ENCODE measurements around the gene SLC13A3.

SLC13A3 gene

DNA sequence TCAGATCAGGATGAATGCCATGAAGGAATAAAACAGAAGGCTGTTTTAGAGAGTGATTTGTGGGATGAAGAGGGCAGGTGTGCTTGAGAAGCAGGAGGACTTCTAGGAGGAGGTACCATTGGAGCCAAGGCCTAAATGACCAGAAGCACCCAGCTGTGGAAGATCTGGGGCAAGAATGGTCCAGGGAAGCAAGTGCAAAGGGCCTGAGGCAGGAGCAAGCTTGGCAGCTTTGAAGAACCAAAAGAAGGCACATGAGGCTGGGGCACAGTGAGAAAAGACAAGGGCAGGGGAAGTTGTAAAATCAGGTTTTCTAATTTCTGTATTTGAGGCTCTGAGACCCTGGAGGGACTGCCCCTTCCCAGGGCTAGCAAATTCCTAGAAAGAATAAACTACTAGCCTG, 9.8 kb downstream of the SLC13A3 start:
- H3K9me3 ChIP-seq (replicated peaks in 1 of 2; ENCODE audit: control insufficient read depth in 2 of 2, insufficient read depth in 1 of 2, low read depth in 1 of 2, low read length in 2 of 2) = no peaks in the 10 kb centered on the region
- peaks cover 9% of the 10 kb centered on the region in 2 donors for H3K4me1 ChIP-seq (ENCODE audit: control insufficient read depth in 2 of 2, insufficient read depth in 1 of 2, low read depth in 1 of 2, low read length in 2 of 2)
- H3K79me1 ChIP-seq (ENCODE audit: low read depth, low read length) = no peaks in the 10 kb centered on the region
- H2BK12ac ChIP-seq (ENCODE audit: low read length) = no peak overlapping the region
- no peak overlapping the region for H3K4me3 ChIP-seq (ENCODE audit: low read length in 2 of 2)
- H2BK5ac ChIP-seq (ENCODE audit: low read length) = no peak overlapping the region
- no peak overlapping the region for H4K91ac ChIP-seq (ENCODE audit: low read depth, low read length, poor library complexity)
- no peak overlapping the region for H3K18ac ChIP-seq (ENCODE audit: low read length)
- no peaks in the 10 kb centered on the region for H3K36me3 ChIP-seq (replicated peaks in 1 of 2; ENCODE audit: control insufficient read depth in 2 of 2, insufficient read depth in 2 of 2, low read length in 2 of 2)
- no peak overlapping the region for H3K27ac ChIP-seq (replicated peaks; ENCODE audit: low read length)
- no peak overlapping the region for H3K14ac ChIP-seq (ENCODE audit: low read length)
- no peak overlapping the region for H2BK120ac ChIP-seq (ENCODE audit: low read depth, low read length)
- H3K23ac ChIP-seq (ENCODE audit: low read depth, low read length, poor library complexity) = no peak overlapping the region
- H3K9ac ChIP-seq (ENCODE audit: low read depth, low read length, poor library complexity) = no peak overlapping the region
- H2AFZ ChIP-seq (ENCODE audit: low read length) = no peak overlapping the region
- DNase-seq (ENCODE audit: low spot score) = no peak
- no peak overlapping the region for H4K8ac ChIP-seq (ENCODE audit: low read depth, low read length)
- H2AK5ac ChIP-seq (ENCODE audit: low read depth, low read length) = no peak overlapping the region
- no peak overlapping the region for H3K4ac ChIP-seq (ENCODE audit: low read length)
- no peak overlapping the region for H2BK15ac ChIP-seq (ENCODE audit: low read length)
- H3K4me2 ChIP-seq (ENCODE audit: insufficient read depth, low read length, poor library complexity, severe bottlenecking) = no peak overlapping the region
- H3K27me3 ChIP-seq (ENCODE audit: control insufficient read depth in 3 of 3, insufficient read depth in 3 of 3, low read depth in 1 of 3, low read length in 3 of 3) = no peaks in the 10 kb centered on the region

DNA sequence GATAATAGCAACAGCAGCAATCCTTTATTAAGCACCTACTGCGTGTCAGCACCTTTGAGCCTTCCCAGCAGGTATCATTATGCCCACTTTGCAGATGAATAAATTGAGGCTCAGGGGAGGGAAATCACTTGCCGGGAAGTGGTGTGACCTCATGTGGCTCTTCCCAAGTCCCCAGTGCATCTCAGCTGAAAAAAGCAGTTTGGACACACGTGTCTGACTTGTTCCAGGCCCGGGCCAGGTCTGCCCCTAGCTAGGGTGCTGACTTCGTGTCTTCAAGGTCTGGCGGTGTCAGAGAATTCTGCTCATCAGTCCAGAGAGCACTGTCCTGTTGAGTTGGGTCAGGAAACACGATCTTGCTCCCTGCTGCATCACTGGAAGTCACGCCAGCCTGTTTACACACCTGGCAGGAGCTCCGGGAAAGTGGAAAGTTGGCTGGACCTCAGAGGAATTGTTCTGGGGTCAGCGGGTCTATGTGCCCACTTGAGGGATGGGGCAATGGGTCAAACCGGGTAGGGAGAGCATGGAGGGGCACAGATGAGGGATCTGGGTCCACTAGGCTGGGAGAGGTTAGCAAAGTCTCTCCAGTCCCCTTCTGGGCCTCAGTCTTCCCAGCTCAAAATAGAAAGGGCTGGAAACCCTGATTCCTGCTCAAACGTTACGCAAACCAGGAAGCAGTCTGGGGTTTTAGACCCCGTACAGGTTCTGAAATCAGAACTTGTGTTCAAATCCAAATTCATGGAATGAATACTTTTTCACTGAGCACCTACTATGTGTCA, 10.5 kb downstream of the SLC13A3 start:
- H3K4ac ChIP-seq (ENCODE audit: low read length) = no peak overlapping the region
- H3K36me3 ChIP-seq (replicated peaks in 1 of 2; ENCODE audit: control insufficient read depth in 2 of 2, insufficient read depth in 2 of 2, low read length in 2 of 2) = no peaks in the 10 kb centered on the region
- H3K27ac ChIP-seq (replicated peaks; ENCODE audit: low read length) = no peak overlapping the region
- H2AFZ ChIP-seq (ENCODE audit: low read length) = no peak overlapping the region
- no peak overlapping the region for H3K4me2 ChIP-seq (ENCODE audit: insufficient read depth, low read length, poor library complexity, severe bottlenecking)
- H2BK120ac ChIP-seq (ENCODE audit: low read depth, low read length) = no peak overlapping the region
- H3K27me3 ChIP-seq (ENCODE audit: control insufficient read depth in 3 of 3, insufficient read depth in 3 of 3, low read depth in 1 of 3, low read length in 3 of 3) = no peaks in the 10 kb centered on the region
- H2AK5ac ChIP-seq (ENCODE audit: low read depth, low read length) = no peak overlapping the region
- H4K91ac ChIP-seq (ENCODE audit: low read depth, low read length, poor library complexity) = no peak overlapping the region
- H3K9ac ChIP-seq (ENCODE audit: low read depth, low read length, poor library complexity) = no peak overlapping the region
- H2BK15ac ChIP-seq (ENCODE audit: low read length) = no peak overlapping the region
- H3K14ac ChIP-seq (ENCODE audit: low read length) = no peak overlapping the region
- H3K4me1 ChIP-seq (ENCODE audit: control insufficient read depth in 2 of 2, insufficient read depth in 1 of 2, low read depth in 1 of 2, low read length in 2 of 2) = peaks cover 9 to 12% of the 10 kb centered on the region in 2 donors
- DNase-seq (ENCODE audit: low spot score) = no peak
- no peak overlapping the region for H4K8ac ChIP-seq (ENCODE audit: low read depth, low read length)
- no peak overlapping the region for H3K18ac ChIP-seq (ENCODE audit: low read length)
- no peaks in the 10 kb centered on the region for H3K9me3 ChIP-seq (replicated peaks in 1 of 2; ENCODE audit: control insufficient read depth in 2 of 2, insufficient read depth in 1 of 2, low read depth in 1 of 2, low read length in 2 of 2)
- H2BK12ac ChIP-seq (ENCODE audit: low read length) = no peak overlapping the region
- no peaks in the 10 kb centered on the region for H3K79me1 ChIP-seq (ENCODE audit: low read depth, low read length)
- H3K4me3 ChIP-seq (ENCODE audit: low read length in 2 of 2) = no peak overlapping the region
- H2BK5ac ChIP-seq (ENCODE audit: low read length) = no peak overlapping the region
- WGBS, 2 donors (ENCODE audit: extremely low coverage in 2 of 2, insufficient read length in 2 of 2, insufficient replicate concordance in 1 of 2) = no CpG with 5 or more reads among the region's 14 CpGs
- no peak overlapping the region for H3K23ac ChIP-seq (ENCODE audit: low read depth, low read length, poor library complexity)

DNA sequence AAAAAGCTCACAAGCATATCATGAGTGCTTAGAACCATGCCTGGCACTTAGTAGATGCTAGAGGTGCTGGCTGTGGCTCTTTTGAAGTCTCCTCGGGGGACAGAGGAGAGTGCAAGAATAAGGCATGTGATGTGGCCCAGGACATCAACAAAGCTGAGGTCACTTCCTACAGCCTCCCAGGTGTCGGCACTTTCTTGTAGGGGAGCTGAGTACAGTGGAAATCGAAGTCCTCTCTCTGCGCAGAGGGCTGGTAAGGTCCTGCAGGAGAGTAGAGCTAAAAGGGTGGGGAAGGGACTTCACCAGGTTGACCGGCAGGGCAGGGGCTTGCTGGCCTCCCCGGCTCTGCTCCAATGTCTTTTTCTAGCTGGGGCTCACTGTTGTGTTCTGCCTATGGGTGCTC, 11.2 kb downstream of the SLC13A3 start:
- Histone ChIP-seq H3K36me3 (replicated peaks in 1 of 2; ENCODE audit: control insufficient read depth in 2 of 2, insufficient read depth in 2 of 2, low read length in 2 of 2) (no peaks in the 10 kb centered on the region), H3K23ac (ENCODE audit: low read depth, low read length, poor library complexity) (no peak overlapping the region), H3K27me3 (ENCODE audit: control insufficient read depth in 3 of 3, insufficient read depth in 3 of 3, low read depth in 1 of 3, low read length in 3 of 3) (no peaks in the 10 kb centered on the region), H3K18ac (ENCODE audit: low read length) (no peak overlapping the region), H3K27ac (replicated peaks; ENCODE audit: low read length) (no peak overlapping the region), H4K8ac (ENCODE audit: low read depth, low read length) (no peak overlapping the region), H2AK5ac (ENCODE audit: low read depth, low read length) (no peak overlapping the region), H2AFZ (ENCODE audit: low read length) (no peak overlapping the region), H3K4me2 (ENCODE audit: insufficient read depth, low read length, poor library complexity, severe bottlenecking) (no peak overlapping the region), H2BK5ac (ENCODE audit: low read length) (no peak overlapping the region), H2BK120ac (ENCODE audit: low read depth, low read length) (no peak overlapping the region), H3K9me3 (replicated peaks in 1 of 2; ENCODE audit: control insufficient read depth in 2 of 2, insufficient read depth in 1 of 2, low read depth in 1 of 2, low read length in 2 of 2) (no peaks in the 10 kb centered on the region), H3K9ac (ENCODE audit: low read depth, low read length, poor library complexity) (no peak overlapping the region), H2BK12ac (ENCODE audit: low read length) (no peak overlapping the region), H2BK15ac (ENCODE audit: low read length) (no peak overlapping the region), H3K4ac (ENCODE audit: low read length) (no peak overlapping the region), H3K14ac (ENCODE audit: low read length) (no peak overlapping the region), H3K4me3 (ENCODE audit: low read length in 2 of 2) (no peak overlapping the region), H4K91ac (ENCODE audit: low read depth, low read length, poor library complexity) (no peak overlapping the region), H3K79me1 (ENCODE audit: low read depth, low read length) (no peaks in the 10 kb centered on the region), H3K4me1 (ENCODE audit: control insufficient read depth in 2 of 2, insufficient read depth in 1 of 2, low read depth in 1 of 2, low read length in 2 of 2) (peaks cover 9 to 17% of the 10 kb centered on the region in 2 donors)
- WGBS, 2 donors (ENCODE audit: extremely low coverage in 2 of 2, insufficient read length in 2 of 2, insufficient replicate concordance in 1 of 2) = no CpG with 5 or more reads among the region's 6 CpGs
- no peak for DNase-seq (ENCODE audit: low spot score)

DNA sequence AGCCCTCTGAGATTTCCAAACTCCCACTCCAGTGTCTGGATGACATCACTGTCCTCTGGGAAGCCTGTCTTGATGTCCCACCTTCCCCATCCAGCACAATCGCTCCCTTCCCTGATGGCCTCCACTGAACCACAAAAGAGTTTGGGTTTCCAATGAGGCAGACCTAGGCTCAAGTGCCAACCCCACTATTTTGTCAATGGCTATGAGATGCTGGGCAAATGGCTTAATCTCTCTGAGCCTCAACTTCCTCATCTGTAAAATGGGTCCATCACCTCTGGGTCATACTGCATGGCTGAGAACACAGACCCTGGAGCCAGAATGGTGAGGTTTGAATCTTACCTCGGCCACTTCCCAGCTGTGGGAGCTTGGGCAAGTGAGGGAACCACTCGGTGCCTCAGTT, 11.7 kb downstream of the SLC13A3 start:
- H3K23ac ChIP-seq (ENCODE audit: low read depth, low read length, poor library complexity) = no peak overlapping the region
- no peak for DNase-seq (ENCODE audit: low spot score)
- H4K8ac ChIP-seq (ENCODE audit: low read depth, low read length) = no peak overlapping the region
- peaks cover 9 to 17% of the 10 kb centered on the region in 2 donors for H3K4me1 ChIP-seq (ENCODE audit: control insufficient read depth in 2 of 2, insufficient read depth in 1 of 2, low read depth in 1 of 2, low read length in 2 of 2)
- H3K9ac ChIP-seq (ENCODE audit: low read depth, low read length, poor library complexity) = no peak overlapping the region
- H3K27ac ChIP-seq (replicated peaks; ENCODE audit: low read length) = no peak overlapping the region
- H2BK15ac ChIP-seq (ENCODE audit: low read length) = no peak overlapping the region
- no peaks in the 10 kb centered on the region for H3K36me3 ChIP-seq (replicated peaks in 1 of 2; ENCODE audit: control insufficient read depth in 2 of 2, insufficient read depth in 2 of 2, low read length in 2 of 2)
- H3K4me2 ChIP-seq (ENCODE audit: insufficient read depth, low read length, poor library complexity, severe bottlenecking) = no peak overlapping the region
- H2BK5ac ChIP-seq (ENCODE audit: low read length) = no peak overlapping the region
- no peak overlapping the region for H2AK5ac ChIP-seq (ENCODE audit: low read depth, low read length)
- H3K14ac ChIP-seq (ENCODE audit: low read length) = no peak overlapping the region
- WGBS, 2 donors (ENCODE audit: extremely low coverage in 2 of 2, insufficient read length in 2 of 2, insufficient replicate concordance in 1 of 2) = no CpG with 5 or more reads among the region's 3 CpGs
- H2BK120ac ChIP-seq (ENCODE audit: low read depth, low read length) = no peak overlapping the region
- H3K9me3 ChIP-seq (replicated peaks in 1 of 2; ENCODE audit: control insufficient read depth in 2 of 2, insufficient read depth in 1 of 2, low read depth in 1 of 2, low read length in 2 of 2) = no peaks in the 10 kb centered on the region
- H3K27me3 ChIP-seq (ENCODE audit: control insufficient read depth in 3 of 3, insufficient read depth in 3 of 3, low read depth in 1 of 3, low read length in 3 of 3) = no peaks in the 10 kb centered on the region
- H2AFZ ChIP-seq (ENCODE audit: low read length) = no peak overlapping the region
- H2BK12ac ChIP-seq (ENCODE audit: low read length) = no peak overlapping the region
- H3K79me1 ChIP-seq (ENCODE audit: low read depth, low read length) = no peaks in the 10 kb centered on the region
- no peak overlapping the region for H3K4me3 ChIP-seq (ENCODE audit: low read length in 2 of 2)
- no peak overlapping the region for H3K18ac ChIP-seq (ENCODE audit: low read length)
- no peak overlapping the region for H4K91ac ChIP-seq (ENCODE audit: low read depth, low read length, poor library complexity)
- no peak overlapping the region for H3K4ac ChIP-seq (ENCODE audit: low read length)

Data from neuronal stem cell (in vitro differentiated cells).